ENCODE results near the gene SCN1A.
"Not testable (repeated sequence)": the region's sequence is repeated elsewhere in the genome, so short reads cannot be mapped to it uniquely, and the experiment has no call there.

Gene SCN1A

DNA sequence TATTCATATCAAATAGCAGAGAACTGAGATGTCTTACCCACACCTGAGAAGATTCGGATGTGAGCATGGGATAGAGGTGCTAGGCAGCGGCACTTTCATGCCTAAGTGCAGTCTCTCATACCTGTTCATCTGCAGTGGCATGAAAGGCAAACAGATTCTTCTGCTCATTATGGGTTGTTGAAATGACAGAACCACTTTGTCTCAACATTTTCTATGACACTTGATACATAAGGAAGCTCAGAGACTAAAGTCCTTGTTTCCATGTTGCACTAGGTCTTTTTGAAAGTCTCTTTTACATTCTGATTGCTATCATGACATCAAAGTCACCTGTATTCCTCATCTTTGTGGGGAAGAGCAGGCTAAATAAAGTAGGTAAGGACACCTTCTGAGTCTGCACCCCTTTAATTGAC lies 8.0 kb upstream of the SCN1A start:
- in situ Hi-C loops (cut with MboI; ENCODE audit: low sequenced_read_pairs): no loop called here

DNA sequence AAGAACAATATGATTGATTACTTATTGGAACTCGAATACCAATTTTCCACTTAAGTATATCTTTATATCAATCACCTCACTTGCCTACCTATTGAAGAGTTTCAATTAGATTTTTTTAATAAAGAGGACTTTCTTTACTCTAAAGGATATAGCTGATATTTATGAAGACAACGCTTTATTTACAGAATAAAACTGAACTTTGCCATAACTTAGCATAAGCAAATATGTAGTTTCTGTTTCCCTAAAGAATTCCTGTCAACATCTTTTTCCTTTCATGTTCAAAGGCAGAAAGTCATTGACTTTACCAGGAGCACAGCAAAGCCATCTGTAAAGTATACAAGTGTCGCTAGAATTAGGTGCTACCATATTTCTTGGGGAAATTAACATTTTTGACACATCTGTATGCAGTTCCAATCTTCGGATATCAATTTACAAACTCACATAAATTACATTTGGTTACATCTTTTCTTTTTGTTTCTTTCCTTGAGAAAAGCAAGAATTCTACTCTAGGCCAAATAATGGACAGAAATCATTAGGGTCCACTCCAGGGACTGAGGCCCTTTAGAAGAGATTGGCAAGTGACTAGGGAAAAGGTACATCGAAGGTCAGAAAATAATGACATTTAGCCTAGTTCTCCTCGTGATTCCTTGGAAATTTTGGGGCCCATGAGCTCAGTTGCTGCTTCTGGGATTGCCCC lies 7.5 kb upstream of the SCN1A start:
- in situ Hi-C loops (cut with MboI; ENCODE audit: low sequenced_read_pairs): no loop called here

DNA sequence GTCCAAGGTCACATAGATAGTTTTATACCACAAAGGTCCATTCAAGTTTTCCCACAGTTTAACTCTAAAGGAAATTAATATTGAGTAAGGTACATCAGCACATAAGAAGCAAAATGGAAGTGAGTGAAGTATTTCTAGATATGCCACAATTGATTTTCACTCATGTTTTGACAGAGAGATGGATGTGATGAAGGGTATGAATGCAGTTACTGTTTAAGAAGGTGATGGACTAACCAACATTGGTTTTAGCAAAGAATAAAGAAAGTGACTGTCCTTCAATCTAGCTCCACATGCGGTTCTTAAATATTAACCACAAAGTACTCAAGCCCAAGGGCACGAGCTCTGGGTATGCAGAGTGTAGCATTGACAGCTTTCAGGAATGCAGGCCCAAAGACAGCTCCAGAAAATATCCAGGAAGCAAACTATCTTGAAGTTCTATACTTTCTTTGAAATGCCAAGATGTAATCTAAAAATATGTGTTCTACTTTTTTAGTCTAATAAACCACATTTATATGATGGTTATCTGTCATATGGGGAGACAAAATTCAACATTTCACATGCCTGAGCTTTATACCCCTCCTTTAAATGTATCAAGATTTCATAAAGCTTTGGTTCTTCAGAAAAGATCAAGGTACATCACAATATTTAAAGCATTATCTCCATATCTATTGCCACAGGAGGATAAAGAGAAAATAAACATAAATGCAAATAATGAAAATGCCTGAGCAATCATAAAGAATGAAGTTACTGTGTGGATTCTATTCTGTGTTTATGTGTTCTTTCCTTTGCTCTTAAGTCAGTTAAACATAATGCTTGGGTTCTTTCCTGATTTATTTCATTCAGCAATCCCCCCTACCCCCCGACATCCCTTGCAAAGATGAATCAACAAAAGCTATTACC lies 6.7 kb upstream of the SCN1A start:
- in situ Hi-C loops (cut with MboI; ENCODE audit: low sequenced_read_pairs): no loop called here

DNA sequence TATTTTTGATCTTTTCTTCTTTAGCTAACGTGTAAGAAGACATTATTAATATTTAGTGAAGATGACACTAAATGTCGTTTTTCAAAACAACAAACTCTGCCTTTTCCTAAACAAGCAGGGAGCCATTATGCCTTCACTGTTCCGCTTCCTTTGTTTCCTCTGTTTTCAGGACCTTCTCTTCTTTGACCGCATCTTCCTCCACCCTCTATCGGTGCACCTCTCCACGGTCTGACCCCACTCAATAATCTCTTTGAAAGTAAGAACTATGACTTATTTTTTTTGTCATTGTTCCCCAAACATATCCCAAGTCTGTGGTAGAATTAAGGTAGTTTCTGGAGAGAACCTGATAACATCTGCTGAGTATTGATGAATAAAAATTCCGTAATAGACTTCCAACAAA lies 5.8 kb upstream of the SCN1A start:
- in situ Hi-C loops (cut with MboI; ENCODE audit: low sequenced_read_pairs): no loop called here

DNA sequence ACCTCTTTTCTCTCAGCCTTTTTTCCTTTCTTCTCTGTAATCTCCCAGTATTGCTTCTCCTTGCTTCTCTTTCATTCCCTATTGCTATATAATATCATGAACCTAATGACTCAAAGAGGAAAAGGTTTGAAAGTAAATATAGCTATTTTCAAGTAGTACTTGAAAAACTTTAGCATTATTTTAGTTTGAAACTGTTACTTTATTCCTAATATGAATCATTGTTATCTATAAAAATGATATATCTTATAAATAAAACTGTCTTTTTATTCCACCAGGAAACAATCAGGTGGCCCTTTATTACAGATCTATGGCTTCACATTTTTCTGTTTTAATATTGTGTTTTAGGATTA lies 311 bp upstream of the SCN1A start:
- in situ Hi-C loops (cut with MboI; ENCODE audit: low sequenced_read_pairs): no loop called here

DNA sequence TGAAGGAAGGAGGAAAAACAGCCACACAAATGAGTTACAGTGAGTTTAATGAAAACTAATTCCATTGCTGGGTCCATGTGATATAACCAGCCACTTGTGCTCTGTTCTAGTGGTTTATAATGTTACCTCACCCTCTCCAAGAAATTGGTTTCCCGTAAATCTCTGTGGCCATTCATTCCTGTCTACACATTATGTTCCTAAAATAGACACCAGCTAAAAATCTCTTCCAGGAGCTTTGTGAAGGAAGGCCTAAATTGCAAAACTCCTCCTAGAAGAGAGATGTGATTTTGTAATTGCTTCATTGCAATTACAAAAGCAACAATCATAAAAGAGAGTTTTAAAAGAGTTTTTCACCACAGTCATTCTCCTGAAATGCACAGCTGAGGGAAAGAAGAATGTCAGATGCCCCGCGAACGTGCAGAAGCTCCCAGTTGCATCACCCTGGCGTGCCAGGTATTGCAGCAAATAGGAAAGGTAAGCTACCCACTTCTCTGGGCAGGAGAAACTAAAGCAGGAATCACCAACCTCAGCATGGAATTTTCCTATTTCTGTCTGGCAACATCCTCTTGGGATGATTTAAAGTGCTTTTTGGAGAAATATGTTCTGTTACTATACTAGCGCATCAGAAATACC lies 1.7 kb downstream of the SCN1A start:
- in situ Hi-C loops (cut with MboI; ENCODE audit: low sequenced_read_pairs): no loop called here

DNA sequence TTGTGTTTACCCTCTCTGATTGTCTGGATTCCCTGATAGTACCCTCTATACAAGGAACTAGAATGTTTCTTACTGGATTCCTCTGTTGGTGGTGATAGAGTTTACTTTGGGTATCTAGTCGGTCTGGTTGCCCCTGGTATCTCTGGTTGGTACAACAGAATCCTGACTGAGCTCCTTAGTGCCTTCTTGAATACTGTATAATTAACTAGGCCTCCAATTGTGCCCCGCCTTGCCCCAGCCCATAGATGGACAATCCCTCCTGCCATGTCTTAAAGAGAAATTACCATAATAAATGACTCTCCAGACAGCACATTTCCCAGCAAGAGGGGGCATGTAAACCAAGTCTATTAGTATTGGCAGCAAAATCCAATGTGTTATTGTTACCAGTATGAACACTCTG lies 2.3 kb downstream of the SCN1A start:
- in situ Hi-C loops (cut with MboI; ENCODE audit: low sequenced_read_pairs): no loop called here

DNA sequence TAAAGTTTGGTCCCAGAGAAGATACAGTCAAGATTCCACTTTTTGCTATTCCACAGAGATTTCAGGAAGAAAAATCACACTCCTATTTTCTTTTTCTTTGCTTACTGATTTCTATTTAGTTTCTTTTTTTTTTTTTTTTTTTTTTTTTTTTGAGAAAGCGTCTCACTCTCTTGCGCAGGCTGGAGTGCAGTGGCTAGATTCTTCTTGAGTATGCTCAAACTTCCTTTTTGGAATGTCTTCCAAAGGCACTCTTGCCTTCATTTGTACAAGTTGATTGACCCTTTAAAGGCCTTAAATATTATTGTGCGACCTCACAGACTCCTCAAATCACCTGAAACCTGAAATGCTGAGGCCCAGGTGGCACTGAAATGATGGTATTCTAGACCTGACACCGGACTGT lies 9.6 kb downstream of the SCN1A start:
- in situ Hi-C loops (cut with MboI; ENCODE audit: low sequenced_read_pairs): no loop called here

DNA sequence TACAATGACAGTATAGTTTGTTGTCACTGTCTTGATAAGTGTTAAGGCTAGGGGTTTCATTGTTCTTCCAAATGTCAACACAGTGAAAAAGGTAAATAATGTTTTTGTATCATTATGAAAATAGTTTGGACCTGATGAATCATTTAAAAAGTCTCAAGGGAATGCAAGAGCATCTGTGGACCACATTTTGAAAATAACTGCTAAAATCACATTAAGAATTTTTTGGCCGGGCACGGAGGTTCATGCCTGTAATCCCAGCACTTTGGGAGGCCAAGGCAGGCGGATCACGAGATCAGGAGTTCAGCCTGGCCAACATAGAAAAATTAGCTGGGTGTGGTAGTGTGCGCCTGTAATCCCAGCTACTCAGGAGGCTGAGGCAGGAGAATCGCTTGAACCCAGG lies 10.3 kb downstream of the SCN1A start:
- in situ Hi-C loops (cut with MboI; ENCODE audit: low sequenced_read_pairs): no loop called here

DNA sequence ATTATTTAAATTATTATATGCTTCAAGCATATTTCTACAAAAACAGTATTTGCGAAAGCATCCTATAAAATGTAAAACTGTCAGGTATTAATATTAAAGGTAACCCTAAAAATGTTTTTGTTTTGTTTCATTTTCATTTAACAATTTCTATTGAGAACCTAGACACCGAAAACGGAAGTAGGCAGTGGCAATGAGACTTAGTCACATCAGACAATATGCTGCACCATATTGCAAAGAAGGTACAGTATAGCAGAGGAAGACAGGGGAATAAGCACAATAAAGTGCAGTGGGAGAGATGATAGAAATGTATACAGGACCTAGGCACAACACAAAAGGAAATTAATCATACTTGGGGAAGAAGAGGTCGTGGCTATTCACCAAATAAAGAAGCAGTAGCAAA lies 12.2 kb downstream of the SCN1A start:
- in situ Hi-C loops (cut with MboI; ENCODE audit: low sequenced_read_pairs): no loop called here

DNA sequence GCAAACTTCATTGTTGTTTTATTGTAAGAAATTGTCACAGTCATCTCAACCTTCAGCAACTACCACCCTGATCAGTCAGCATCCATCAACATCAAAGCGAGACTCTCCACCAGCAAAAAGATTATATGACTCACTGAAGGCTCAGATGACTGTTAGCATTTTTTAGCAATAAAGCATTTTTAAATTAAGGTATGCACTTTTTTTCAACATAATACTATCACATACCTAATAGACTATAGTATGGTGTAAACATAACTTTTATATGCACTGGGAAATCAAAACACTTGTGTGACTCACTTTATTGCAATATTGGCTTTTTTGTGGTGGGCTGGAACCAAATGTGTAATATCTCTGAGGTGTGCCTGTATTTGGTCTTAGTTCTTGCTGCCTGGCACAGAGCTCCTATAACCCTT lies 15.6 kb downstream of the SCN1A start:
- in situ Hi-C loops (cut with MboI; ENCODE audit: low sequenced_read_pairs): no loop called here

DNA sequence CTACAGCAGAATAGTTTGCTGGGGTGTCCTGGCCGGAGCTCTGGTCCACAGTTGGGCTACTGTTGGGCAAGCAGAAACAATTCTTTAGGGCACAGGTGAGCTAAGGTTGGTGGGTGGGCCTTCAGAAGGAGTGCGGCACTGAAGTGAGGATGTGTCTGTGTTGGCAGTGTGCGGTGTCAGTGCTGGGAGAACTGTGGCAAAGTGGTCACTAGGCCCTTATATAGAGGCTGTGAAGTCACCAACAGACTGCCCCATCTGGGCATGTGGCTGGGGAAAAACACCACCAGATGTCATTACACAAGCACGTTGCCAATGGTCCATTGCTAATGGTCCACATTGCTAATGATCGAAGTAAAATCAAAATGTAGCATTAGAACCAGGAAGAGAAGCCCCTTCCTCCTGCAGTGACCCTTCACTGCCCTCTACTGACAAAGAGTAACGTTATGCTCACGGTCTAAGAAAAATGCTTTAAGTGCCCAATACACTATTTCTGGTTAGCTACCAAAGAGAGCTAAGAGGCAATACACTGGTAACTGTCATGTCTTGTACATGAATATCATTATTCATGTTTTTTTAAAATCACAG lies 21.3 kb downstream of the SCN1A start:
- in situ Hi-C loops (cut with MboI; ENCODE audit: low sequenced_read_pairs): no loop called here

DNA sequence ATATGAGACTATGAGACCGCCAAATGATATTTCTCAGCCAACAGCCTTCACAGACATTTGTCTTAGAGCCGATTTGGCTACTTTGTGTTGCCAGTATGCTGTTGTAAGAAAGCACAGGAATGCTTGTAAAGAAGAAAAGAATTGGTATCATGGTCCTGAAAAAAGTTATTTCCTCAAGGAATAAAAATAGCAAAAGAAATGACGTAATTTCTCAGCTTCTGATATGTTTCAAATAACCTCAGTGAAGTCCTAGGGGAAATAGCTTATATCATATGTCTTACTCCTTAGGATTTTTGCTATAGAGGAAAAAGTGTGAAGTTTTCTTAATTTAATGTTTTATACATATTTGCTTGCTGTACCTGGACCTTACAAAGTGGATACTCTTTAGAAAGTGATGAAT lies 23.0 kb downstream of the SCN1A start:
- in situ Hi-C loops (cut with MboI; ENCODE audit: low sequenced_read_pairs): no loop called here

DNA sequence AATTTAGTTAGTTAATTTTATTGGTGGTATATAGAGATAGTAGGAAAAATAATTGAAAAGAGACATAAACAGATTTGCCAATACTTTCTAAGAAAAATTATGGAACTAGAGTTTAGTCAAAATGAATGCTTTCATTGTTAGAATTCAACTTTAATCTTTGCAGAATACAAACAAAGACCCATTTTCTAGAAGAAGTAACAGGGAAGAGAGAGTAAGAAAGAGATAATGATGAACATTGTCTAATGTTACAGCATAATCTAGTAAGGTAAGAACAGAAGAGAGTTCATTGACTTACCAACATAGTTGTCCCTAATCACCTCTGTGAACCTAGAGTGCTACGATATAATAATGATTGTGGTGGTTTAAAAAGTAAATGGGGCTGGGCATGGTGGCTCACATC lies 23.7 kb downstream of the SCN1A start:
- in situ Hi-C loops (cut with MboI; ENCODE audit: low sequenced_read_pairs): no loop called here

DNA sequence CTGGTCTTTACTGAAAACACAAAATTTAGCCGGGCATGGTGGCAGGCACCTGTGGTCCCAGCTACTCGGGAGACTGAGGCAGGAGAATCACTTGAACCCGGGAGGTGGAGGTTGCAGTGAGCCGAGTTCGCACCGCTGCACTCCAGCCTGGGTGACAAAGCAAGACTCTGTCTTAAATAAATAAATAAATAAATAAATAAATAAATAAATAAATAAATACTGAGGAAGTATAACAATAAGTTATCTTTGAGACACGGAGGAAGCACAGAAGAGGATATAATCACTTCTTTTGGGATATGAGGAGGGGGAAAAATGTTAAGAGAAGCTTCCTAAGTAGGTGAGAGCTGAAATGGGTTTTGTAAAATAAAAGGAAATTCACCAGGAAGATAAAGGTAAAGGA lies 24.5 kb downstream of the SCN1A start:
- in situ Hi-C loops (cut with MboI; ENCODE audit: low sequenced_read_pairs): not testable (repeated sequence)

DNA sequence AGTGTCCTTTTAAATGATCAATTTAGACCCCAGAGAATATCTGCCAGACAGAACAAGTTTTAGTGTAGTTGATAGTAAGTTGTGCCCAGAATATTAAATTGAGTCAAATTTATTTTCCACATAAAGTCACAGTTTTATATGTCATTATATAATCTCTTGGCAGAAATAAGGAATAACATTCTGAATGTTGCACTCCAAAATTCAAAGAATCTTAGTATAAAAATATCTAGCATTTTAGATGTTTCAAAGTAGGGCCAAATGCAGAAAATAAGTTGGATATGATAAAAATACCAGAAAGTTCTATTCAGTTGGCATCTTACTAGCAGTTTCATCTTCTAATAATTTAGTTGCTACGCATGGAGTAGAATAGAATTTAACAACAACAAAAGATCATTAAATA lies 33.5 kb downstream of the SCN1A start:
- in situ Hi-C loops (cut with MboI; ENCODE audit: low sequenced_read_pairs): no loop called here

DNA sequence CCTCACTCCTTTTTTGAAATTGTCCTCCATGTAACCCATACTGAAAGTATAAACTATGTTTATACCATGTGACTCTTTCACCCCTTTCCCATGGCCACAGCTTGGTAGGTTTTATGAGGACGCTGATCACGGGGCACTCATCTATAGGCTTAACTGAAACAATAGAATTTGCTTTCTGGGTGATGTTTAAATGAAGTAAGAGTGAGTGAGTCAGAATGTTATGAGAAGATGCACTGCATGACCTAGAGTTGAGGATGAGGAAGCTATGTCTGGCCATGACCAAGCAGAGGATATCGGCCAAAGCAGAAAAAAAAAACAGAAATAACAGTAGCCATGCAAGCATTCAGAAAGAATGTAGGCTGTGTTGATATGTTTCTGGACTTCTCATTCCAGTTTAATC lies 34.9 kb downstream of the SCN1A start:
- in situ Hi-C loops (cut with MboI; ENCODE audit: low sequenced_read_pairs): no loop called here

DNA sequence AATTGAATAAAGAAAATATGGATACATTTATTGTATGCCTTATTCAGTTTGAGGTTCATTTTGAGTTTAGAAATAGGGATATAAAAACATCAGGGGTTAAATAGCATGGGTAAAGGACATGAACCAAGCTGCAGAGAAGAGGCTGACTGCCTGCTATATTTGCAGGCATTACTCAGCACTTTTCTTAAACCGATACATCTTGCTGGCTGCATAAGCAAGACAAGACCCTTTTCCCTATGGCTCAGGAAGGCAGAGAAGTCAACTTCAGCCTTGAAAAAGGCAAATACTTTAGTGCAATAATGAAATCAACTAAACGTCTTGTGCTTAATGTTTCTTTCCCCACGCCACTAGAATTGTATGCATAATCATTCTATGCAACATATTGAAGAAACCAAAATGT lies 36.4 kb downstream of the SCN1A start:
- in situ Hi-C loops (cut with MboI; ENCODE audit: low sequenced_read_pairs): no loop called here

DNA sequence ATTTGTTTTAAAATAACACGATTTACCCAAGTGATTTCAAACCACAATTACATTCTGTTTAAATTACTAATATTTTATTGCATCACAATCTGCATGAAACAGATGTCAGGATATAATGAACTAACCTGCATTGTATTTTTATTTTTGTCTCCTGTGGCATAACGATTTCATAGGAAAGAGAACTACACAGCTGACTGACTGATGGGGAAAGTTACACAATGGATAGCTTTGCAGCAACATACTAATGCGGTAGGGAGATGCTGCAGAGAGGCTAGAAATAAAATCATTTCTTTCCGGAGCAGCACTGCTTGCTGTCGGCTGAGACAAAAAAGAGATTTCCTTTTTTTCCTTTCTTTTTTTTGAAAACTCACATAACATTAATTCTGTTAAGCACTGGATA lies 36.9 kb downstream of the SCN1A start:
- in situ Hi-C loops (cut with MboI; ENCODE audit: low sequenced_read_pairs): no loop called here

DNA sequence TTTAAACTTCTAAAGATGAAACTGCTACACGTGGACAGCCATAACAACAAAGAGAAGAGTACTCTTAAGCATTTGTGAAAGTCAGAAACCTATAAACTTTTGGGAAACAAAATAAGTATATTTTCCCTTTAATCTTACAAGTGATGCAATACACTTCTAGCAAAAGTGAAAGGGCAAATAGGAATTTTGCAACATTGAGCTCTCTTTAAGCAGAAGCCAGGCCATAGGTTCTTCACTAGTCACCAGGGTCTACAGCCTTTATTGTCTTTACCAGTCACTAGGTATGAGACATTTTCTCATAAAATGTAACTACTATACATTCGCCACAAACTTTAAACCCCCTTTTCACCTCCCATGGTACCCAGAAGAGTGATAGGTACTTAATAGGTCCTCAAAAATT lies 37.5 kb downstream of the SCN1A start:
- in situ Hi-C loops (cut with MboI; ENCODE audit: low sequenced_read_pairs): no loop called here

DNA sequence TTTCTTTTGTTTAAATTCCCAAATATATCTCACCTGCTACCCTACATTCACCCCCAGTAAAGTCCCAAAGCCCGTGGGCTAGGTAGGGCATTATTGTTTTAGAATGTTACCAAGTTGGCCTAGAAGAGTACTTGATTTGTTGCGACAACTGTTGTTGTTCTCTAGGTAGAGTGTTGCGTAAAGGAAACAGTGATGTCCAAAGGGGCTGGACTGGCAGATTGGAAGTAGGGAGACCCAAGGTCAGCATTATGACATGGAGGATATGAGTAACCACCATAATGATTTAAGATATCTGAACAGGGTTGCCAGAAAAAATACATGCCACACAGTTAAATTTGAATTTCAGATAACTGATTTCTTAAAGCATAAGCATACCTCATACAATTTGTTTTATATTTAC lies 39.2 kb downstream of the SCN1A start:
- in situ Hi-C loops (cut with MboI; ENCODE audit: low sequenced_read_pairs): no loop called here

DNA sequence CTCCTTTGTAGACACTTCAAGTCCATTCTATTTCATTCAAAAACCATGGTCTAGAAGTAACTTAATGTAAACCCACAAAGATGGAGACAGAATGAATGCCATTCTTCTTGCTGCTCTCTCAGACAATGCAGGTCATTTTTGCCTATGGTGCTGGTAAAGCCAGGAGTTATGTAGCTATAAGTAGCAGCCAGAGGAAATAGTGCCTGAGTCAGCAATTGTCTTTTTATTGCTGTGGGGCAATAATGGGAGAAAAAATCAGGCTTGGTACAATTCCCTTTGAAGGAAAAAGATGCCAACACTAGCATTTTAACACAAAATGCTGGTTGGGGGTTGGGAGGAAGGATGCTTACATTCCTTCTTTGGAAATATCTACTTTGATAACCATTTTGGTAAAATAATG lies 43.5 kb downstream of the SCN1A start:
- in situ Hi-C loops (cut with MboI; ENCODE audit: low sequenced_read_pairs): no loop called here
